Measurements from ENCODE around the gene RBM28. TPM values are rescaled to one million over a fixed set of nuclear protein-coding genes. Genes with fewer than 3 reads are reported as not detected.

RBM28 gene
- total RNA-seq, 1 donor from 2014 or later, result 54.4 TPM

DNA sequence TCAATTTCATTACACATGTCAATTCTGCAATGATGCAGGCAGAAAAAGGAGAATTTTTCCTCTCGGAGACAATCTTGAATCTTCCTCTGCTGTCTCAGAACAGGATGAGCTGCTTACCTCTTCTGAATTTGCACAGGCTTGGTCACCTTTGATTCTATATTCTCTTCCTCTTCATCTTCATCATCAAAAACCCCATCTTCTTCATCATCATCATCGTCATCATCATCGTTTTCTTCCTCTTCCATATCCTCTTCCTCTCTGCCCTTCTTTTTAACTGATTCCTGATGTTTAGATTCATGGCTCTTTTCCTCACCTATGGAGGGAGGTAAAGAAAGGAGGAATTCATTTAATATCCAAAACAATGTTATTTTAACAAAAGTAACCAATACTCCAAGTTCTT is 8.0 kb downstream of the RBM28 start:
- intact Hi-C loops (cut with micrococcal nuclease), result no loop called here
- no peak for ATAC-seq (ENCODE audit: low read depth)
- POLR2A ChIA-PET, result no interaction called here
- no peak overlapping the region for H3K27ac Mint-ChIP-seq
- CTCF ChIA-PET, result no interaction called here
- H3K9me3 Mint-ChIP-seq, result no peaks in the 10 kb centered on the region
- H3K4me1 Mint-ChIP-seq, result no peaks in the 10 kb centered on the region
- H3K36me3 Mint-ChIP-seq (ENCODE audit: low read depth), result peaks cover 90% of the 10 kb centered on the region
- TF ChIP-seq, protein P1, sequence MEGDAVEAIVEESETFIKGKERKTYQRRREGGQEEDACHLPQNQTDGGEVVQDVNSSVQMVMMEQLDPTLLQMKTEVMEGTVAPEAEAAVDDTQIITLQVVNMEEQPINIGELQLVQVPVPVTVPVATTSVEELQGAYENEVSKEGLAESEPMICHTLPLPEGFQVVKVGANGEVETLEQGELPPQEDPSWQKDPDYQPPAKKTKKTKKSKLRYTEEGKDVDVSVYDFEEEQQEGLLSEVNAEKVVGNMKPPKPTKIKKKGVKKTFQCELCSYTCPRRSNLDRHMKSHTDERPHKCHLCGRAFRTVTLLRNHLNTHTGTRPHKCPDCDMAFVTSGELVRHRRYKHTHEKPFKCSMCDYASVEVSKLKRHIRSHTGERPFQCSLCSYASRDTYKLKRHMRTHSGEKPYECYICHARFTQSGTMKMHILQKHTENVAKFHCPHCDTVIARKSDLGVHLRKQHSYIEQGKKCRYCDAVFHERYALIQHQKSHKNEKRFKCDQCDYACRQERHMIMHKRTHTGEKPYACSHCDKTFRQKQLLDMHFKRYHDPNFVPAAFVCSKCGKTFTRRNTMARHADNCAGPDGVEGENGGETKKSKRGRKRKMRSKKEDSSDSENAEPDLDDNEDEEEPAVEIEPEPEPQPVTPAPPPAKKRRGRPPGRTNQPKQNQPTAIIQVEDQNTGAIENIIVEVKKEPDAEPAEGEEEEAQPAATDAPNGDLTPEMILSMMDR (IDR thresholded peaks at IDR 0.05), result no peak
- H3K4me3 Mint-ChIP-seq, result no peak overlapping the region
- DNase-seq, result no peak
- H3K27me3 Mint-ChIP-seq, result no peaks in the 10 kb centered on the region

DNA sequence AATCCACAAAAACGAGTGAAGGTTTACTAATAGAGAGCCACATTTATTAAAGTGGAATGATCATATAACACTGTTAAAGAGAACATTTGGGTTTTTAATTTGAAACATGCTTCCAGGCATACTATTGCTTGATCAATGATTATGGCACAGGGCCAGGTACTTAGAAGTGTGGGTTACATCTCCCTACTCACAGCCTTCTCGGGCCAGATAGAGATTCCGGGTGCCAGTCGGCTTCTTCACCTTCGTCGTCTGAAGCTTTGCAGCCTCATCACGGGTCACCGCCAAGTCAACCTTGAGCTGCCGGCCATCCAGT is 19.4 kb downstream of the RBM28 start:
- Mint-ChIP-seq H3K27ac (no peak overlapping the region), H3K4me3 (no peak overlapping the region), H3K27me3 (no peaks in the 10 kb centered on the region), H3K36me3 (ENCODE audit: low read depth) (peaks cover 94% of the 10 kb centered on the region), H3K9me3 (no peaks in the 10 kb centered on the region), H3K4me1 (no peaks in the 10 kb centered on the region)
- intact Hi-C loops (cut with micrococcal nuclease), result no loop called here
- TF ChIP-seq, protein P1 (IDR thresholded peaks at IDR 0.05), result no peak
- ChIA-PET POLR2A (no interaction called here), CTCF (no interaction called here)
- no peak for ATAC-seq (ENCODE audit: low read depth)
- DNase-seq, result no peak

DNA sequence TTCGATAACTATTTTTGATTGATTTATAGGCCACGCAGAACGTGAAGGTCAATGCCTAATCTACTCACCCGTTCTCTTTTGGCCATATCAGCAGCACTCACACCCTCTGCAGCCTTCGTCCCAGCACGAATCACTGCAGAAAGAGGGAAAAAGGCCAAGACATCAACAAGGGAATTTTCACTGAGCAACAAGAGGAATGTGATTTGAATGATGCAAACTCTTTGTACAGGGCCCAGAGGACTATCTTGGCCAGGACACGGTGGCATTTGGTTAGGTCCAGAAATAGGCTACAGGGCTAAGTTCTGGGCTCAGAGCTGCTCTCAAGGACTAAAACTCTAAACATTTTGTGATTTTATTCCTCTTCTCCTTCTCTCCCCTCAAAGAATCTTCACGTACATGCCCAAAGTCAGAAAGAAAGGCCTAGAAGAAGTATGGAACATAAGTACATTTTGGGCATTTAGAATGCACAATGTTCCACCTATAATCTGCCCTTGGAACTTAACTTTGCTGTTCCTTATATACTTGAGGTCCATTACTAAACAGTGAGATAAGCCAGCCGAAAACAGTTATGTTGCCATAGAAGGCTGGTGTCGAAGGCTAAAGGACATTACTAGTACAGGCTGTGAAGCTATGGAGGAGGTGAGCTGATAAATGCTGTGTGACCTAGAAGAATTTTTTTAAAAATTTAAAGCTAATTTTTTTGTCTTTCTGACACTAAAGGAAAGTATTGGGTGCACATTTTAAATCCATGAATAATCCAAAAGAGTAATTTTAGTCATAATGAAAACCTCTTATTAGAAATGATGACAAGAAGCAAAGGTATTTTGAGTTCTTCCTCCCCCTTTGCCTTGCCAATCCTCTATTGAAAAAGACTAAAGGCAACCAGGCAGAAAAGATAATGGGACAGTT is 20.0 kb downstream of the RBM28 start:
- Mint-ChIP-seq H3K9me3 (no peaks in the 10 kb centered on the region), H3K36me3 (ENCODE audit: low read depth) (peaks cover 95% of the 10 kb centered on the region), H3K27me3 (no peaks in the 10 kb centered on the region), H3K27ac (no peak overlapping the region), H3K4me1 (no peaks in the 10 kb centered on the region), H3K4me3 (no peak overlapping the region)
- ATAC-seq (ENCODE audit: low read depth) (no peak), DNase-seq (no peak)
- POLR2A ChIA-PET, result no interaction called here
- CTCF ChIA-PET, result interaction anchor here (1.9 kb wide), 1 partner anchor 615 kb away, joined by 7 read pairs; no protein-coding TSS in a partner anchor
- intact Hi-C loops (cut with micrococcal nuclease), result no loop called here
- TF ChIP-seq, protein P1 (IDR thresholded peaks at IDR 0.05), result no peak

DNA sequence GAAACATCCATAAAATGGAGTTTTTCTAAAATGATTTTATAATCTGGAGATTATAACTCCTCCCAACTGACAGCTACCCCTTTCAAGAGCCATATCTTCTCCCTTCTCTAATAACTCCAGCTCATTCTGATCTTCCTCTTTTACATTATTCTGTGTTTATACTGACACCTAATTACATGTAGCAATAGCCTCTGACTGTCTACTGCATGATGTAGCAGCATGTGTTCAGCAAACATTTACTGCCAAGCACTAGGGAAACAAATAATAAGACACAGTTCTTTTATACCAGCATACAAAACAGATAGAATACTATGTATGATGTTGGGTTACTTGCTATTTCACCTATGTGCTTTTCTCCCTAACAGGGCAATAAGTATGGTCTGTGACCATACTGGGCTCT is 20.7 kb downstream of the RBM28 start:
- no peak for ATAC-seq (ENCODE audit: low read depth)
- Mint-ChIP-seq H3K4me3 (no peak overlapping the region), H3K36me3 (ENCODE audit: low read depth) (peaks cover 93% of the 10 kb centered on the region), H3K4me1 (no peaks in the 10 kb centered on the region), H3K9me3 (no peaks in the 10 kb centered on the region), H3K27me3 (no peaks in the 10 kb centered on the region), H3K27ac (no peak overlapping the region)
- intact Hi-C loops (cut with micrococcal nuclease), result no loop called here
- ChIA-PET CTCF (interaction anchor here (1.9 kb wide), 1 partner anchor 615 kb away, joined by 7 read pairs; no protein-coding TSS in a partner anchor), POLR2A (no interaction called here)
- DNase-seq, result no peak
- TF ChIP-seq, protein P1 (IDR thresholded peaks at IDR 0.05), result no peak

- H3K36me3 Mint-ChIP-seq (ENCODE audit: low read depth), result peaks cover 96% of the 10 kb centered on the region
- no peaks in the 10 kb centered on the region for H3K9me3 Mint-ChIP-seq
- intact Hi-C loops (cut with micrococcal nuclease), result loop anchor here (1.0 kb wide), 1 partner anchor 614 kb away; no protein-coding TSS in a partner anchor
- TF ChIP-seq, protein P1 (IDR thresholded peaks at IDR 0.05), result no peak
- no peak overlapping the region for H3K27ac Mint-ChIP-seq
- no peaks in the 10 kb centered on the region for H3K27me3 Mint-ChIP-seq
- CTCF ChIA-PET, result interaction anchor here (0.9 to 1.9 kb wide), 2 partner anchors 8 to 614 kb away, joined by 4 to 7 read pairs; no protein-coding TSS in a partner anchor
- H3K4me1 Mint-ChIP-seq, result no peaks in the 10 kb centered on the region
- DNase-seq (no peak), ATAC-seq (ENCODE audit: low read depth) (peak; percentile 34)
- POLR2A ChIA-PET, result no interaction called here
- no peak overlapping the region for H3K4me3 Mint-ChIP-seq
Observed at GRCh38 chr7:128322040-128322643, 21.6 kb downstream of the RBM28 start.
